Hepatocyte (in vitro differentiated cells): ENCODE measurements around the gene CEBPE. TPM values are rescaled to one million over a fixed set of nuclear protein-coding genes. Genes with fewer than 3 reads are reported as not detected.
A peak's percentile ranks its signal among the peaks of the same experiment; 100 is the strongest.

Experiments used
- DNase-seq: peaks from one replicate; pipeline ENCODE4 v3.0.0-alpha.2; 2016; ENCODE audit warnings: low spot score
- H2AFZ ChIP-seq: fragments of 200-600 bp; sonication (generic); 2 replicates; pipeline ENCODE4 v1.6.0; 2016; ENCODE audit warnings: antibody characterized with exemption, mild to moderate bottlenecking
- H3K27ac ChIP-seq: fragments of 200-600 bp; sonication (generic); 2 replicates; pipeline ENCODE4 v1.5.1; 2016; ENCODE audit warnings: mild to moderate bottlenecking
- H3K27me3 ChIP-seq: fragments of 200-600 bp; sonication (generic); 2 replicates; pipeline ENCODE4 v1.6.1; 2016
- H3K36me3 ChIP-seq: fragments of 200-600 bp; sonication (generic); replicated peaks from 2 replicates; pipeline ENCODE4 v1.5.1; 2016; ENCODE audit warnings: low read depth; ENCODE audit not compliant: insufficient read depth
- H3K4me1 ChIP-seq: fragments of 200-600 bp; sonication (generic); 2 replicates; pipeline ENCODE4 v1.5.1; 2016; ENCODE audit warnings: mild to moderate bottlenecking, moderate library complexity; ENCODE audit not compliant: insufficient read depth
- H3K4me2 ChIP-seq: fragments of 200-600 bp; sonication (generic); 2 replicates; pipeline ENCODE4 v1.6.0; 2016
- H3K4me3 ChIP-seq: fragments of 200-600 bp; sonication (generic); 2 replicates; pipeline ENCODE4 v1.5.1; 2016; ENCODE audit warnings: mild to moderate bottlenecking
- H3K79me2 ChIP-seq: fragments of 200-600 bp; sonication (generic); 2 replicates; pipeline ENCODE4 v1.6.0; 2017; ENCODE audit warnings: mild to moderate bottlenecking
- H3K9me2 ChIP-seq: fragments of 200-600 bp; sonication (generic); replicated peaks from 2 replicates; pipeline ENCODE4 v1.6.0; 2017; ENCODE audit warnings: mild to moderate bottlenecking; ENCODE audit not compliant: insufficient read depth
- H3K9me3 ChIP-seq: fragments of 200-600 bp; sonication (generic); 2 replicates; pipeline ENCODE4 v1.5.1; 2016; ENCODE audit warnings: low read depth, mild to moderate bottlenecking
- H4K20me1 ChIP-seq: fragments of 200-600 bp; sonication (generic); 2 replicates; pipeline ENCODE4 v1.6.0; 2016; ENCODE audit warnings: mild to moderate bottlenecking; ENCODE audit not compliant: insufficient read depth, poor library complexity, severe bottlenecking
- CTCF ChIP-seq: fragments of 200-600 bp; sonication (generic); IDR thresholded peaks from 2 replicates; pipeline ENCODE4 v1.5.1; 2016; ENCODE audit warnings: antibody characterized with exemption, mild to moderate bottlenecking; ENCODE audit not compliant: poor library complexity
- EZH2 ChIP-seq: fragments of 200-600 bp; sonication (generic); IDR thresholded peaks from 2 replicates; pipeline ENCODE4 v1.6.1; 2016; ENCODE audit warnings: antibody characterized with exemption, mild to moderate bottlenecking, borderline replicate concordance
- EZH2phosphoT487 ChIP-seq: fragments of 200-600 bp; sonication (generic); IDR thresholded peaks from one replicate; pipeline ENCODE4 v1.6.1; 2018; ENCODE audit warnings: antibody characterized with exemption, mild to moderate bottlenecking, low read depth, moderate library complexity; ENCODE audit not compliant: unreplicated experiment, severe bottlenecking
- WGBS: methylation state at CpG from one replicate; pipeline ENCODE4 v1.1.6; 2016; ENCODE audit warnings: low lambda C conversion rate; ENCODE audit errors: missing lambda C conversion rate; 5-methylcytosine and 5-hydroxymethylcytosine counted together
- polyA plus RNA-seq: library from polyadenylated mRNA; unstranded; fragments of >200 nt; fragmentation: Nextera tagmentation; extraction: Ambion mirVana; gene quantifications from 2 replicates; pipeline ENCODE4 v1.2.1, GENCODE V29; 2016
- total RNA-seq: library from RNA; depleted of rRNA; stranded (reverse); fragments of >200 nt; gene quantifications from 2 replicates; pipeline ENCODE4 v1.2.3, GENCODE V29; 2014

The CEBPE gene
- total and polyA plus RNA-seq, 2 experiments from 2014 or later: not detected

- H3K4me3 ChIP-seq: no peak overlapping the region
Observed at GRCh38 chr14:23117371-23118020, 1.6 kb downstream of the CEBPE start.

GRCh38 chr14:23115918-23116317 lies 3.1 kb downstream of the CEBPE start:
- TF ChIP-seq CTCF (no peak), EZH2phosphoT487 (no peak), EZH2 (no peak)
- Histone ChIP-seq H3K4me3 (no peak overlapping the region), H3K9me2 (no peaks in the 10 kb centered on the region), H3K36me3 (no peaks in the 10 kb centered on the region), H3K27ac (no peak overlapping the region), H3K4me2 (no peak overlapping the region), H3K79me2 (no peaks in the 10 kb centered on the region), H3K9me3 (no peaks in the 10 kb centered on the region), H4K20me1 (no peaks in the 10 kb centered on the region), H3K27me3 (peaks cover 7% of the 10 kb centered on the region), H3K4me1 (peaks cover under 1% of the 10 kb centered on the region), H2AFZ (no peak overlapping the region)
- WGBS: 86% methylated on average over 5 of the region's 5 CpGs
- DNase-seq: no peak

More at GRCh38 chr14:23117371-23118020, 1.6 kb downstream of the CEBPE start:
- Histone ChIP-seq H3K27ac (no peak overlapping the region), H3K4me2 (no peak overlapping the region), H3K79me2 (no peaks in the 10 kb centered on the region), H3K36me3 (no peaks in the 10 kb centered on the region), H4K20me1 (no peaks in the 10 kb centered on the region), H3K27me3 (no peaks in the 10 kb centered on the region), H3K9me2 (no peaks in the 10 kb centered on the region), H3K9me3 (no peaks in the 10 kb centered on the region), H2AFZ (no peak overlapping the region), H3K4me1 (peaks cover 5% of the 10 kb centered on the region)
- TF ChIP-seq CTCF: no peak
- no peak for TF ChIP-seq EZH2
- no peak for TF ChIP-seq EZH2phosphoT487
- WGBS: 93% methylated on average over 28 of the region's 32 CpGs
- no peak for DNase-seq

- peaks cover 12% of the 10 kb centered on the region for H3K27me3 ChIP-seq
- H4K20me1 ChIP-seq: no peaks in the 10 kb centered on the region
- no peaks in the 10 kb centered on the region for H3K4me1 ChIP-seq
- no peaks in the 10 kb centered on the region for H3K9me3 ChIP-seq
- H3K79me2 ChIP-seq: no peaks in the 10 kb centered on the region
- H3K4me2 ChIP-seq: no peak overlapping the region
- WGBS: 77% methylated on average over 10 of the region's 10 CpGs
- peak; percentile 40 for DNase-seq
- no peak overlapping the region for H2AFZ ChIP-seq
- TF ChIP-seq EZH2 (no peak), EZH2phosphoT487 (no peak), CTCF (no peak)
- H3K27ac ChIP-seq: no peak overlapping the region
- H3K4me3 ChIP-seq: no peak overlapping the region
- no peaks in the 10 kb centered on the region for H3K9me2 ChIP-seq
- no peaks in the 10 kb centered on the region for H3K36me3 ChIP-seq
Observed at GRCh38 chr14:23115039-23115731, 3.9 kb downstream of the CEBPE start.
